NCI-H446 treated with DMSO at 0.1 percent for 48 hours (cell line): ENCODE results near the gene UBXN2A.
"Not testable (repeated sequence)": the region's sequence is repeated elsewhere in the genome, so short reads cannot be mapped to it uniquely, and the experiment has no call there.

Experiments
- DNase-seq: peaks from one replicate; lab custom pipeline; 2025; lab: John Stamatoyannopoulos, UW

Gene UBXN2A

GRCh38 chr2:24011250-24012104 lies 71.2 kb downstream of the UBXN2A start:
- no peak for DNase-seq

DNA sequence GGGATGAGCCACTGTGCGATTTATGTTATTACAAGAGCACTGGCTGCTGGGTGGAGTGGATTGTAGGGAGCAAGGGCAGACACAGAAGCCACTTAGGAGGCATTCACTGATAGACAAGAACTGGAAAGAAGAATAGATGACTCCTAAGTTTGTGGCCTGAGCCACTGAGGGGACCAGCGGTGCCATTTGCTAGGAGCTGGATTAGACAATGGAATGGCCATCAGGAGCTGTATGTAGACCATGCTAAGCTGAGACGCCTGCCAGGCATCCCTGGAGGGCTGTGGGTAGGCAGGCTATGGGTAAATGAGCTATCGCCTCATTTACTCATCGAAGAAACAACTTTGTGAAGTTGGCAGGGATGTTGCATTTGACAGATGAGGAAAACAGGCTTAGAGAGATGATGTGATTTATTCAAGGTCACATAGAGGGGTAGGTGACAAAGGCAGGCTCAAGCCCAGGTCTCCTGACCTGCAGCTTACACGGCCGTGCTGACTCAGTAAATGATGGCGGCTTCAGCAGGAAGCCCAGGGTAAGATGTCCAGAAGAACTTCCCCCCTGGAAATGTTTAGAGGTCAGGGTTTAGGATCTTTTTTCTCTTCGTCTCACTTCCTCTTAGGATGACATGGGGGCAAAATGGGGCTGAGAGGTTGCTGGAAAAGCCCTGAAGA lies 72.4 kb downstream of the UBXN2A start:
- DNase-seq, result no peak

GRCh38 chr2:24014902-24015301 lies 74.6 kb downstream of the UBXN2A start:
- DNase-seq, result not testable (repeated sequence)

- no peak for DNase-seq
These were observed 75.5 kb downstream of the UBXN2A start for GRCh38 chr2:24015562-24016375.

GRCh38 chr2:24016376-24016761 lies 76.1 kb downstream of the UBXN2A start:
- DNase-seq, result no peak

DNA sequence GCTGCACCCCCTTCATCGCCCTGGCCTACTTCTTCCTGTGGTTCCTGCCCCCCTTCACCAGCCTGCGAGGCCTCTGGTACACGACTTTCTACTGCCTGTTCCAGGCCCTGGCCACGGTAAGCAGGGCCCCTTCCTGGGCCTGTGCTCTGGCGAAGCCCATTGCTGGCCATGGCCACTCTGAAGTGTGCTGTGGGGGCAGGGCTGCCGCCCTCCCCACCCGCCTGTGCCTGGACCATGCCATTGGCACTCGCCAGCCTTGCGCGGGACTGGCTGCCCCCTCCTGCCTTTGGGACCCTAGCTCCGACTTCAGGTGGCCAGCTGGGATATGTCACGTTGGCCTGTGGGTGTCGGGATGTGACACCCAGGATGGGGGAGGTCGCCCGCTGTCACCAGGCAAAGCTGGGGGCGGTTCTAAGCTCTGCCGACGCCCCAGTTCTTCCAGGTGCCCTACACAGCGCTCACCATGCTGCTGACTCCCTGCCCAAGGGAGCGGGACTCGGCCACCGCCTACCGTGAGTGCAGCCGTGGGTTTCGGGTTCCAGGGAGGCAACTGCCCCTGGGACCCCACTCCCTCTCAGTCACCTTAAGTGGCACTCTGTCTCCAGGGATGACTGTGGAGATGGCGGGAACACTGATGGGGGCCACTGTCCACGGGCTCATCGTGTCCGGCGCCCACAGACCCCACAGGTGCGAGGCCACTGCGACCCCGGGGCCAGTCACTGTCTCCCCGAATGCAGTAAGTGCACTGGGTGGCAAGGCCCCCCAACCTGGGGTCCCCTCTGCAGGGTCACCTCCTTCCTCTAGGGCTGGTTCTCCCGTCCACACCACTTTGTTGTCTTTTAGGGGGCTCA lies 76.8 kb downstream of the UBXN2A start:
- no peak for DNase-seq

DNA sequence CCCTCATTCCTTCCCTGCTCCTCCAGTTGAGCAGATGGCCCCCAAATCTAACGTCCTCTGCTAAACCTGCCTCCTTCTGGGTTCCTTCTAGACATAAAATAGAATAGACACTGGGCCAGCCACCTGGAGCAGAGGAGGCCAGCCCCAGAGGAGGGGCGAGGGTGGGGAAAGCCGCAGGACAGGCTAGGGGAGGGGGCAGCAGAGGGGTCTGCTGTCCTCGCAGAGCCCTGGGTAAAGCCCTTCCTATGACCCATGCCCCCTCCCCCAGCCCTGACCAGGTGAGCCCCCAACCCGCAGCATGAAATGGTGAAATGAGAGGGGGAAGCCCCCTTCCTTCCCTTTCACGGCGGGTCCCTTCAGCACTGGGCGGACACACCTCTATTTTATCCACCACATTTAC lies 77.4 kb downstream of the UBXN2A start:
- DNase-seq, result no peak

DNA sequence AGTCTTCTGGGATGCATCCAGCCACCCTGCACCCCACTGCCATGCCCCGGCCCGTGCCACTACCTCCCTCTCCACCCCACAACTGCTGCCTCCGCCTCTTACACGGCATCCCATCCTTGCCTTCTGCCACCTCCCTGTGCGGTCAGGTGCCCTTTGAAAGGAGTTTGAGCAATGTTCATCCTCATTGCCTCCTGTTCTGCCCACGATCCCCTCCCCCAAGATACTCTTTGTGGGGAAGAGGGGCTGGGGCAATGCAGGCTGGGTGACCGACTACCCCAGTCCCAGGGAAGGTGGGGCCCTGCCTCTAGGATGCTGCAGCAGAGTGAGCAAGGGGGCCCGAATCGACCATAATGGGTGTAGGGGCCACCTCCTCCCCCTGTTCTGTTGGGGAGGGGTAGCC lies 78.0 kb downstream of the UBXN2A start:
- no peak for DNase-seq

- no peak for DNase-seq
These were observed 79.5 kb downstream of the UBXN2A start for GRCh38 chr2:24019729-24020128.

GRCh38 chr2:24020244-24020643 lies 80.0 kb downstream of the UBXN2A start:
- DNase-seq, result no peak

DNA sequence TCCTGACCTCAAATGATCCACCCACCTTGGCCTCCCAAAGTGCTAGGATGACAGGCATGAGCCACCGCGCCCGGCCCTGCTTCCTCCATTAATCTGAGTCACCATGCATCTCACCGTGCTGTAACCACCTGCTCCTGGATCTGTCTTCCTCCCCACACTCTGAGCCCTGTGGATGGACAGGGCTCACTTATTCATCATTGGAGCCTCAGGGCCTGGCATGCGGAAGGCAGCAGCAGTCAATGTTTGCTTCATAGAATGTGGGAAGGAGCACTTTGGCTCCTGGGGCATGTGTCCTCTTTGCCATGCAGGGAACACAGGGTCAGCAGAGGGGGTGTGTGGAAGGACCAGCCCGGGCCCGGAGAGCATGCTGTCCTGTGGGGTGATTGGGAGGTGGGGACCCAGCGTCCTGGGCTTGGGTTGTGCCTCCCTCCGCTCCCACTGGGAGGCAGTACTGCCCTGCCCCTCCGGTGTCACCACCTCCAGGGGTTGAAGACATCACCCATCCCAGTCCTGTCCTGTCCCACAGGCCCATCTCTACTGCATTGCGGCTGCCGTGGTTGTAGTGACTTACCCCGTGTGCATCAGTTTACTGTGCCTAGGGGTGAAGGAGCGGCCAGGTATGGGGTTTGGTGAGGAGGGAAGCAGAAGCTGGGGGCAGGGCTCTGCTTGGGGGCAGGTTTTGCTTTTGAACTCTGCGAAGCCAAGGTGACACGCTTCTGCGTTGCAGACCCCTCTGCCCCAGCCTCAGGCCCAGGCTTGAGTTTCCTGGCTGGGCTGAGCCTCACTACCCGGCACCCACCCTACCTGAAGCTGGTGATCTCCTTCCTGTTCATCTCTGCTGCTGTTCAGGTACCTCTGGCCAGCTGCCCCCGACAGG lies 81.1 kb downstream of the UBXN2A start:
- DNase-seq, result no peak

GRCh38 chr2:24022324-24022974 lies 82.2 kb downstream of the UBXN2A start:
- DNase-seq, result no peak

GRCh38 chr2:24022975-24023575 lies 82.8 kb downstream of the UBXN2A start:
- no peak for DNase-seq

GRCh38 chr2:24024018-24024417 lies 83.8 kb downstream of the UBXN2A start:
- no peak for DNase-seq

DNA sequence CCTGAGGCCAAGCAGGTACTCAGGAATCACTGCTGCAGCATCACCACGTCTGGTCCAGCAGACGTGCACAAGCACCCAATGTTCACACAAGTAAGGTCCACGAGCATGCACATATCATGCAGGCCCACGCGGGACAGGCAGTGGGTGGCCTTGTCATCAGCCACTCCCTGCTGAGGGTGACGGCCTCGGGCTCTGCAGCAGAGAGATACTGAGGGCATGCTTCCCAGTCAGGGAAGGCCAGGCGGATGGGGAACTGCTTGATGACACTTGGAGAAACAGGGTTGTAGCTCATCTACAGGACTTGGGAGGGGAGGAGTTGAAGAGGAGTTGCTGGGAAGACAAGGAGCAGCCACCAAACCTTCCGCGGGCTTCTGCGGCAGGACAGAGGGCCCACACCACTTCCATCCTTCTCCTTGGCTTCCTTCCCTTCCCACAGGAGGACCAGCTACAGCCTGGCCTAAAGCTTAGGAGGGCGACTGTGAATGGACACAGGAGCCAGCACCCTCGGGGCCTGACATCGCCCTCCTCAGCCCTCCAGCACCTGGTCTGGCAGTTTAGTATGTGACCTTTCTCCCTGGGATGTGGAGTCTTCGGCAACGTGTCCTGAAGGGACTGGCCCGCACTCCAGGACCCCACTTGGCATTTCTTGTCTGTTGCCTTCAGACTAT lies 84.9 kb downstream of the UBXN2A start:
- DNase-seq, result no peak

GRCh38 chr2:24026233-24026632 lies 86.0 kb downstream of the UBXN2A start:
- DNase-seq, result no peak

- DNase-seq, result no peak
These were observed 98.7 kb downstream of the UBXN2A start for GRCh38 chr2:24038786-24039499.

DNA sequence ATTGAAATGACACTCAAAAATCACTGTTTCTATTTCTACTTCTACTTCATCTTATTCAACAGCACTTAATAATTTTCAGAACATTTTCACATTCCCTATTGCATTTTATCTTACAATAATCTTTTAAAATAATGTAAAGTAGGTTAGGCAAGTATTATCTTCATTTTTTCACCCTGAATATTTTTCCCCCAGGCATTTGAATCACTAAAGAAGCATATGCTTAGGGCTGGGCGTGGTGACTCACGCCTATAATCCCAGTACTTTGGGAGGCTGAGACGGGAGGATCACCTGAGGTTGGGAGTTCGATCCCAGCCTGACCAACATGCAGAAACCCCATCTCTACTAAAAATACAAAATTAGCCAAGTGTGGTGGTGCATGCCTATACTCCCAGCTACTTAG lies 100.2 kb downstream of the UBXN2A start:
- DNase-seq, result no peak

DNA sequence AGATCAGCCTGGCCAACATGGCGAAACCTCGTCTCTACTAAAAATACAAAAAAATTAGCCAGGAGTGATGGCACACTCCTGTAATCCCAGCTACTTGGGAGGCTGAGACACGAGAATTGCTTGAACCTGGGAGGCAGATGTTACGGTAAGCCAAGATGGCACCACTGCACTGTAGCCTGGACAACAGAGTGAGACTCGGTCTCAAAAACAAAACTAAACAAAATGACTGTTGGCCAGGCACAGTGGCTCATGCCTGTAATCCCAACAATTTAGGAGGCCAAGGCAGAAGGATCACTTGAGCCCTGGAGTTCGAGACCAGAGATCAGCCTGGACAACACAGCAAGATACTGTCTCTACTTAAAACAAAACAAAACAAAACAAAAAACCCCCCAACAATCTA lies 102.9 kb downstream of the UBXN2A start:
- DNase-seq, result not testable (repeated sequence)
